ENCODE measurements around the gene CDH8. TPM values are rescaled to one million over a fixed set of nuclear protein-coding genes. Genes with fewer than 3 reads are reported as not detected.

Gene CDH8
- total RNA-seq, 1 experiment from 2014 or later: 50.5 TPM

DNA sequence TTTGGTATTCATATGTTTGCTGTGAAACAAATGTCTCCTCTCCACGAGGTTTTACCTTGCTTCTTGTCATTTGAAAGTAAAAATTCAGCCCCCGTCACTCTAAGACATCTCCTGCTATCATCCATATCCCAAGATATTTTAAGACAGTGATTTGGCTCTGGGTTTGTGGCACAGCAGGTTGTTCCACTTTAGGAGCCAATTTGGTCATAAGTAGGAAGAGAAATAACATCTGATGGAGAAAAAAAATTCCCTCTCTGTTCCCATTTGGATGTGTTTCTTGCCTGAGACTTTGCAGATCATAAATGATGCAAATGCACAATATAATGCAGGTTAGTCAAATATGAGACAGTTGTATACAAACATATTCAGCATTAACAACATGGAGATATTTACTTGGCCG, 309.5 kb downstream of the CDH8 start:
- no peak overlapping the region for H3K4me3 ChIP-seq (ENCODE audit: low read depth, low read length, poor library complexity, severe bottlenecking)
- no peaks in the 10 kb centered on the region for H3K4me1 ChIP-seq (ENCODE audit: insufficient read depth, low read length, poor library complexity, severe bottlenecking)
- TSS peak; percentile 89 for BruUV-seq (replicated peaks)
- no peak for DNase-seq (ENCODE audit: low spot score)
- CTCF ChIA-PET: no interaction called here
- no peak overlapping the region for H3K27ac ChIP-seq (ENCODE audit: low read depth, low read length, poor library complexity, severe bottlenecking)
- POLR2A ChIA-PET (ENCODE audit: low non-redundant PET): no interaction called here
- intact Hi-C loops (cut with micrococcal nuclease; ENCODE audit: unreplicated experiment): no loop called here
- H3K36me3 ChIP-seq (ENCODE audit: insufficient read depth, low read length, poor library complexity, severe bottlenecking): no peaks in the 10 kb centered on the region
- no peaks in the 10 kb centered on the region for H3K9me3 ChIP-seq (ENCODE audit: low read depth, low read length, poor library complexity, severe bottlenecking)
- no peak for TF ChIP-seq EZH2 (IDR thresholded peaks at IDR 0.05; ENCODE audit: borderline replicate concordance, low read depth, low read length, poor library complexity, severe bottlenecking)
- TF ChIP-seq, protein P1, sequence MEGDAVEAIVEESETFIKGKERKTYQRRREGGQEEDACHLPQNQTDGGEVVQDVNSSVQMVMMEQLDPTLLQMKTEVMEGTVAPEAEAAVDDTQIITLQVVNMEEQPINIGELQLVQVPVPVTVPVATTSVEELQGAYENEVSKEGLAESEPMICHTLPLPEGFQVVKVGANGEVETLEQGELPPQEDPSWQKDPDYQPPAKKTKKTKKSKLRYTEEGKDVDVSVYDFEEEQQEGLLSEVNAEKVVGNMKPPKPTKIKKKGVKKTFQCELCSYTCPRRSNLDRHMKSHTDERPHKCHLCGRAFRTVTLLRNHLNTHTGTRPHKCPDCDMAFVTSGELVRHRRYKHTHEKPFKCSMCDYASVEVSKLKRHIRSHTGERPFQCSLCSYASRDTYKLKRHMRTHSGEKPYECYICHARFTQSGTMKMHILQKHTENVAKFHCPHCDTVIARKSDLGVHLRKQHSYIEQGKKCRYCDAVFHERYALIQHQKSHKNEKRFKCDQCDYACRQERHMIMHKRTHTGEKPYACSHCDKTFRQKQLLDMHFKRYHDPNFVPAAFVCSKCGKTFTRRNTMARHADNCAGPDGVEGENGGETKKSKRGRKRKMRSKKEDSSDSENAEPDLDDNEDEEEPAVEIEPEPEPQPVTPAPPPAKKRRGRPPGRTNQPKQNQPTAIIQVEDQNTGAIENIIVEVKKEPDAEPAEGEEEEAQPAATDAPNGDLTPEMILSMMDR (conservative IDR thresholded peaks at IDR 0.05; ENCODE audit: low read depth, low read length): no peak
- H3K27me3 ChIP-seq (replicated peaks; ENCODE audit: insufficient read depth, low read depth, low read length, poor library complexity): no peaks in the 10 kb centered on the region

DNA sequence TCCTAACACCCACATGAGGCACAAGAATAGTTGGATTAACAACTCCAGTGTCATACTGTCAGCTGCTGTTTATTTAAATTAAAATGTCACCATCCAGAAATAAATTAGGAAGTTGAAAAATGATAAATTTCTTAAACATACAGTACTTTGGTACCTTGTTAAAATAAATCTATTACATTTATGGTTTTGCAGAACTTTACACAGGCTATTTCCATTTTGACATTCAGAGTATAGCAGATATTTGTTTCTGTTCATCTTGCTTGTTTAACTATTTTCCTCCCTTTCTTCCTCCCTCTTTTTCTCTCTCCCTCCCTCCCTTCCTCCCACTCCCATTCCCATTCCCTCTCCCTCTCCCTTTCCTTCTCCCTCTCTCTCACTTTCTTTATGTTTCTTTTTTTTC, 310.1 kb downstream of the CDH8 start:
- DNase-seq (ENCODE audit: low spot score): no peak
- CTCF ChIA-PET: no interaction called here
- Histone ChIP-seq H3K9me3 (ENCODE audit: low read depth, low read length, poor library complexity, severe bottlenecking) (no peaks in the 10 kb centered on the region), H3K4me1 (ENCODE audit: insufficient read depth, low read length, poor library complexity, severe bottlenecking) (no peaks in the 10 kb centered on the region), H3K27ac (ENCODE audit: low read depth, low read length, poor library complexity, severe bottlenecking) (no peak overlapping the region), H3K27me3 (replicated peaks; ENCODE audit: insufficient read depth, low read depth, low read length, poor library complexity) (no peaks in the 10 kb centered on the region), H3K36me3 (ENCODE audit: insufficient read depth, low read length, poor library complexity, severe bottlenecking) (no peaks in the 10 kb centered on the region), H3K4me3 (ENCODE audit: low read depth, low read length, poor library complexity, severe bottlenecking) (no peak overlapping the region)
- intact Hi-C loops (cut with micrococcal nuclease; ENCODE audit: unreplicated experiment): no loop called here
- POLR2A ChIA-PET (ENCODE audit: low non-redundant PET): no interaction called here
- no peak for TF ChIP-seq EZH2 (IDR thresholded peaks at IDR 0.05; ENCODE audit: borderline replicate concordance, low read depth, low read length, poor library complexity, severe bottlenecking)
- TF ChIP-seq, protein P1 (conservative IDR thresholded peaks at IDR 0.05; ENCODE audit: low read depth, low read length): no peak
- no TSS peak for BruUV-seq (replicated peaks)

DNA sequence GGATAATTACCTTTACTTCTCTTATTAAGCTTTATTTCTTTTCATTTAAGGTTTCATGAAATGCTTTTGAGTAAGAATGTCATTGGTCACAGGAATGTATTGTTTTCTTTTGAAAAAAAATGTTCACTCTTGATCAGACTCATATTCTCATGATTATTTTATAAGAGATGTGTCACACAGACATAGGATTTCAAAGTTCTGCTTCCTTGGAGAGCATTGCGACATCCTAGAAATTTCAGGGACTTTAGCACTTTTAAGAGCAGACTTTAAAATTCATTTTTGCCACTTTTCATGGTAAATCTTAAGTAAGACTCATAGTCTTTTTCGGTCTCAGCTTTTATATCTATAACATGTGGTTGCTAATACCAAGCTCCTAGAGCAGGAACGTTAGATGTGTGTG, 314.7 kb downstream of the CDH8 start:
- intact Hi-C loops (cut with micrococcal nuclease; ENCODE audit: unreplicated experiment): no loop called here
- Histone ChIP-seq H3K36me3 (ENCODE audit: insufficient read depth, low read length, poor library complexity, severe bottlenecking) (no peaks in the 10 kb centered on the region), H3K27me3 (replicated peaks; ENCODE audit: insufficient read depth, low read depth, low read length, poor library complexity) (no peaks in the 10 kb centered on the region), H3K4me3 (ENCODE audit: low read depth, low read length, poor library complexity, severe bottlenecking) (no peak overlapping the region), H3K9me3 (ENCODE audit: low read depth, low read length, poor library complexity, severe bottlenecking) (no peaks in the 10 kb centered on the region), H3K4me1 (ENCODE audit: insufficient read depth, low read length, poor library complexity, severe bottlenecking) (no peaks in the 10 kb centered on the region), H3K27ac (ENCODE audit: low read depth, low read length, poor library complexity, severe bottlenecking) (no peak overlapping the region)
- TF ChIP-seq, protein P1 (conservative IDR thresholded peaks at IDR 0.05; ENCODE audit: low read depth, low read length): no peak
- TF ChIP-seq EZH2 (IDR thresholded peaks at IDR 0.05; ENCODE audit: borderline replicate concordance, low read depth, low read length, poor library complexity, severe bottlenecking): no peak
- no peak for DNase-seq (ENCODE audit: low spot score)
- ChIA-PET CTCF (no interaction called here), POLR2A (ENCODE audit: low non-redundant PET) (no interaction called here)
- BruUV-seq (replicated peaks): no TSS peak

Measured in A673 (cell line).